GM18868 (cell line): Measurements from ENCODE around the gene PSMD6.

ENCODE experiments used
- ATAC-seq: cut with Tn5 transposase; IDR thresholded peaks from one replicate; pipeline ENCODE4 v1.9.1; 2021; ENCODE audit warnings: mild to moderate bottlenecking, moderate library complexity; ENCODE audit not compliant: unreplicated experiment

Gene PSMD6

DNA sequence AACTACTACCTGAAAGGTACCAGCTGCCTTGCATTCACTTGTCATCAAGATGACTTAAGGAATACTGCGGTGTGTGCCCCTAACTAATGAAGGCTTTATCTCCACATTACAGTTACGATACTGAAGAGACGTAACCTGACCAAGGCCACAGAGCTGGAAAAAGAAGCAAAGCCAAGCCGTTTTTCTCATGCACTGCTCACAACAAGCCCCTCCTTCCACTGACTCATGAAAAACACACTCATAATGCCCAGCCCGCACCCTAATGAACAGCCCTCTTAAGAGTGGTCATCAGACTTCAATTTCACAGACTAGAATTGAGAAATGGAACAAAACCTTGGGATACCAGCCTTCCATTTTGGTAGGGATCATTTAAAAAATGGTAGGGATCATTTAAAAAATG, 11.6 kb downstream of the PSMD6 start:
- ATAC-seq: no peak

DNA sequence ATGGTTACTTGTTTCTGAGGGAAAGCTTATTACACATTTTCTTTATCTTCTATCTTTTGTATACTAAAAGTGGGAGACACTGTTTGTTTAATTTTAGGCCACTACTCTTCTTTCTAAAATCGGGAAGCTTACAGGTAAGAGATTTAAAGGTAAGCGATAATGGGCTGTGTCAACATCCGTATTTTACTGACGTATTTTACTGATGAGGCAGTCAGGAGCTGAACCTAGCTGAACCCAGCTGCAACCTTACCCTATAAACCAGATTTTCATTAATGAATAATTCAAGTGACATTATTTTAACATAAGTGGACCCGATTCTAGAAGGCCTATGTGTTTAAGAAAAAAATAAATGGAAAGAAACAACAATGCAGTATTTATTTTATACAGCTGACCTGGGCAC, 13.1 kb downstream of the PSMD6 start:
- no peak for ATAC-seq

DNA sequence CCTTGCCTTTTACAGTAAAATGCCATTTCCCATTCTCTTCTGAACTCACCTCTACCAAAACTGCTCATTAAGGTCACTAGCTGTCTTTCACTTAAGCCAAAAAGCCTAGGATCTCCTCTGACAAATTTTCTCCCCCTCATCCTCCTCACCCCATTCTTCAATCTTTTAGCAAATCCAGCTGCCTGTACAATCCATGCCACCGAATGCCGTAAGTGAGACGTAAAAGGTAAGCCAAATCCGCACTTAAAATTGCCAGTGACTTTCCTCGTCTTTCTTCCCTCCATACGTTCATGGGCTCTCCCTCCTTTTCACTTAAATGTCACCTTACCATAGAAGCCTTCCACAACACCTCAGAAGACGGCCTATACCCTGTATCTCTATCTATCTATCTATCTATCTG, 13.8 kb downstream of the PSMD6 start:
- no peak for ATAC-seq

DNA sequence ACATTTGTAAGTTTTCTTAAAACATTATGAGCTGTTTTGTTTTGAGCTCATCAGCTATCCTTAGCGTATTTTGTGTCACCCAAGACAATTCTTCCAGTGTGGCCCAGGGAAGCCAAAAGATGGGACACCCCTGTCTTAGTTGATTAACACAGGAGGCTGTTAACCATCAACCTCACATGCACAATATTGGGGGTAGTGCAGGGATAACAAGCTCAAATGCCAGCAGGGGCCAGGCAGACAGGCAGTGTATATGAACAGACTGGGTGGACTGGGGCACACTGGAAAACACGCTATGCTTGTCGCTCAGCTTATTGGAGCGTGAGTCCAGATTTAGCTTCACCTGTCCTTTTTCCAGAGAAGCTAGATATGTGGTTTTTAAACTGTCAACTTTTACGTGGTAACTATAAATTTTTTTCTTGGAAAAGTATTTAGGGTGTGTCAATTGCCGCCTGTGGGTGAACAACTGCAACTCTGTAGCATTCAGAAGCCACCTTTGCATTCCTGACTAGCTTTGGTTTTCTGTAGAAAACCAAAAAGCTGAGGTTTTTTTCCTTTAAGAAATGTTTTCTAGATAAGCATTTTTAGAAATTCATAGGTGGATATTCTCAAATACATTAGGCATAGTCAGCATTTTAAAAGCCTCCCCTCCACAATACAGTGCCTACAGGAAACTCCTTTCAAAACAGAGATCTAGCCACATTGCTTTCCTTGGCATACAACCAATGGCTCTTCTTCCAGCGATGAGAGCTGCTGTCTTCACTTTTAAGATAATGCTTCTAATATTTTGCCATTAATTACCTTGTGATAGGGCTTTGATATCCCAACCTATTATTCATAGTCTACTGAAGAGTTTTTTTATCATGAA, 14.6 kb downstream of the PSMD6 start:
- no peak for ATAC-seq

GRCh38 chr3:64008017-64008416, 15.3 kb downstream of the PSMD6 start:
- ATAC-seq: no peak

DNA sequence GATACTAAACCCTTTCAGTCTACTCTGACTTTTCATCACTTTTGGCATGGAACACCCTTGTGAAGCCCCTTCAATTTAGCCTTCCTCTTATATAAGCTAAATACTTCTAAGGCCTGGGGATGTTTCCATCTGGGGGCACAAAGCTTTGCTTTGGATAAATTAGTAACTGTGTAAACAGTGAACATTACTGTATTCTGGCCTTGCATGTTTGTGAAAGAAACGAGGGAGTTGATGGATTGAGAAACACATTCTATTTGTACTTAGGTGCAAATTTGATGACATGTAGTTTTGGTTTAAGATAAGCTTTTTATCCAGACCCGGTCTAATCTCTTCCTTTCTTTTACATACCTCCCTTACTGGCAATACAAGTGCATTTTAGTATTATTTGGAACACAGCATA, 19.7 kb downstream of the PSMD6 start:
- no peak for ATAC-seq

DNA sequence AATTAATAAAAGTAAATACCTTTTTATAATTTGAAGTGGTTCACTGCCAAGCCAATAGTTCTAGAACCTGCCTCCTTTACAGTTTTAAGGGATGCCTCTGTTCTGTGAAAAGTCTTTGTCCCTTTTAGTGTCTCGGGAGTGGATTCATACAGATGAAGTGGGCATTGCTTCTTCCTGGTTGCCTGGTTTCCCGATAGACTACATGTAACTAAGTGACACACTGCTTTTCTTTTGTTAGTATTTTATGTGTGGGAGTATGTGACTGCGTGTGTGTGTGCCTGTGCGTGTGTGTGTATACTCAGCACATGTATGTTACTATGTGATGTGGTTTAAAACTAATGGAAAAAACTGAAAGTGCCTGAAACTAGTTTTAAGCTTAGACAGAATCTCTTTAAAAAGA, 21.1 kb downstream of the PSMD6 start:
- no peak for ATAC-seq

- no peak for ATAC-seq
Measured at GRCh38 chr3:64000453-64001055, 22.7 kb downstream of the PSMD6 start.

GRCh38 chr3:63998852-63999754, 24.2 kb downstream of the PSMD6 start:
- no peak for ATAC-seq

DNA sequence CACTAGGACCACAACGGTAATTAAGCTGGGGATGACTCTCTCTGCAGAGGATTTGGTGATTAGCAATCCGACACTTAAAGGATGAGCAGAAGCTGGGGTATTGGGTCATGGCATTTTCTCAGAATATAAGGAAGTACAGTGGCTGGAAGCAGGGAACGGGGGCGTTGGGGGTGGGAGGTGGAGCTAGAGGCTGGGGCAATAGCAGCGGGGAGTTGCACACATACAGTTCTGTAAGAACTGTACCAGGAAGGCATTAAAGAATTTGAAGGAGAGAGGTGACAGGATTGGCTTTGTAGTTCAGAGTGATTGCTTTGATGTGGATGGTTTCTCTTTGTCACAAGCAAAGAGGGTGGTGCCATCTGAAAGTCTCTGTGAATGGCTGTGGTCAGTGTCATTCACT, 28.2 kb downstream of the PSMD6 start:
- no peak for ATAC-seq

GRCh38 chr3:63993653-63994079, 29.6 kb downstream of the PSMD6 start:
- ATAC-seq: peak; percentile 96

- ATAC-seq: no peak
Measured at GRCh38 chr3:63992516-63993209, 30.6 kb downstream of the PSMD6 start.

DNA sequence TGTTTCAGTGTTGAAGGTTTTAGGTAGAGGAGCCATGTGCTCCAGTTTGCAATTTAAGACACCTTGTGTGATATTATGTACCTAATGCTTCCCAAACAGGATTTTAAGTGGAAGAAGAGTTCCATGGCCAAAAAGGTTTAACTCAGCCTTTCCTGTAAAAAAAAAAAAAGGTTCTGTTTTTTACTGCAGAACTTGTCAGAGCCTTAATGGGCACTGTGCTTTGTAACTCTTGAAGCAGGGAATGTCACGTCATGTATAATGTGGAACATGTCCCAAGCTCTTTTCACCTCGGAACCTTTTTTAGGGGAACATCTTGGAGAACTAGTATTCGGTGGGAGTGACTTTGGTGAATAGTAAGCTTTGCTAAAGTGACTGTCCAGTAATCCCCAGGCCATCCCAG, 31.6 kb downstream of the PSMD6 start:
- no peak for ATAC-seq

DNA sequence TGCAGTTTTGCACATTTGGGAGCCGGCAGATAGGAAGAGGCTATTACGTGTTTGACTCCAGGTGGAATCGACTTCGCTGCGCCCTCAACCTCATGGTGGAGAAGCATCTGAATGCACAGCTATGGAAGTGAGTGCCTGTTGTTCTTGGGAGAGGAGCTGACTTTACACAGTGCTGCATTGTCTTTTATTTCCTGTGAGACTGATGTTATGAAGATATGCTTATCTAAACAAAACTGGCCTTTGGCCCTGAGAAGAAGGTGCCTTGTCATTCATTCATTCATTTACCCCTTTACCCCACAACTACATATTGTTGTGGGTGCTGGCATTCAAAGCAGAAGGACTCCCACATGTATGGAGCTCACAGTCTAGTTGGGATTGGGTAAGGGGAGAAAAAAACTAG, 32.6 kb downstream of the PSMD6 start:
- no peak for ATAC-seq

DNA sequence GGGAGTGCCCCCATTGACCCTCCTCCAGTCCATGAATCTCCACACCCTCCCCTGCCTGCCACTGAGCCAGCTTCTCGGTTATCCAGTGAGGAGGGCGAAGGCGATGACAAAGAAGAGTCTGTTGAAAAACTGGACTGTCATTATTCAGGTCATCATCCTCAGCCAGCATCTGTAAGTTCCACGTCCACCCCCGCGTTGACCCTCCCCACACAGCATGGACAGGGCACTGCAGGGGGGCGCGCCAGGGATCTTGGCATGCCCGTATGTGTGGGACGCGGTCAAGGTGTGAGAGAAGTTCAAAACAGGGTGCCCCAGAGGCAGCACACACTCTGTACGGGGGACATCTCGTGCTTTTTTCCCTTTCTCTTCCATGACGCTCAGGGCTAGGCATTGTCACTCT, 33.1 kb downstream of the PSMD6 start:
- no peak for ATAC-seq

DNA sequence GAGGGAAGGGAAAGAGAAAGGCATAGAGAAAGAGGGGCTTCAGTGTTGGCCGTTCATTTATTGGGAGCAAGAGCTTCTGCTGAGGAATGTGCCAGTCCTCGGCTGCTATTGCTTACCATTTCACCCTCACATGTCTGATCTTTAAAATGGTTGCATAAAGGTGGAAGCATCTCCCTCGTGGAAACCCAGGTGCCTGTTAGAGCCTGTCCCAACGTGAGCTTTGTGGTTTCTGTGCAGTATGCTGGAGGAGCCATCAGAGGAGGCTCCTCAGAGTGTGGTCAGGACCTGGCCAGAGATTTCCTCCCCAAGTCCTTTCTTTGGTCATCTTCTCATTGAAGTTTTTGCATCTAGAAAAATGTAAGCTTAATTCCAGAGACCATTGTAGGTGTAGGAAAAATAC, 34.4 kb downstream of the PSMD6 start:
- ATAC-seq: no peak

- no peak for ATAC-seq
Measured at GRCh38 chr3:63986831-63987230, 36.5 kb downstream of the PSMD6 start.

DNA sequence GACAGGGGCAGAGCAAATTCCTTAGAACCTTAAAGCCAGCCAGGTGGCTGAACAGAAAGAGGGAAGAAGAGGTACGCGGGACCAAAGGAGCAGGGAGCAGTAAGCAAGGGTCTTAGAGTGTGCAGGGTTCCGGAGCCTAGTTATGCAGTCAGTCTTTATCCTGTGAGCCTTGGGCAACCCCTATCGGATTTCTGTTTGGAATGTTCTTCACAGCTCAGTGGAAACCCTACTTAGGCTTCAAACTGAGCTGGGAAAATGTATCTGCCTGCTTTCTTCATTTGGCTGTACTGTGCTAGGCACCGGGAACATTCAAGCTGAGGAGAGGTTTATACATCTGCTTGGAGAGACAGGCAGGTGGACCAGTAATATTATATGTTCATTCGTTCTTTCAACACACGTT, 37.1 kb downstream of the PSMD6 start:
- no peak for ATAC-seq

DNA sequence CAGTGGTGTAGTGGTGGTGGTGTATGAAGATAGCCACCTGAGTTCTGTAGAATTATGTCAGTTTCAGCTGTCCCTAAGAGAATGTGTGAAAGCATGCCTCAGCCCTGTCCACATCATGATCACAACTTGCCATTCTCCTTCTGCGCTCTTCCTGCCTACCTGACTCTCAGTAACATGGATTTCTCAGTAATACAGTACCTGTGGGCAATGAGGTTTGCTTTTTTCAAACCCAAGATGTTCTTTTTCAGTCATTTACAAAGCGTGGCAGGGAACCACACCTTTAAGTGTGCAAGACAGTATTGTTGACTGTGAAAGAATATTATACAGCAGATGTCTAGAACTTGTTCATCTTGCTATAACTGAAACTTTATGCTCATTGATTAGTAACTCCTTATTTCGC, 38.9 kb downstream of the PSMD6 start:
- no peak for ATAC-seq

DNA sequence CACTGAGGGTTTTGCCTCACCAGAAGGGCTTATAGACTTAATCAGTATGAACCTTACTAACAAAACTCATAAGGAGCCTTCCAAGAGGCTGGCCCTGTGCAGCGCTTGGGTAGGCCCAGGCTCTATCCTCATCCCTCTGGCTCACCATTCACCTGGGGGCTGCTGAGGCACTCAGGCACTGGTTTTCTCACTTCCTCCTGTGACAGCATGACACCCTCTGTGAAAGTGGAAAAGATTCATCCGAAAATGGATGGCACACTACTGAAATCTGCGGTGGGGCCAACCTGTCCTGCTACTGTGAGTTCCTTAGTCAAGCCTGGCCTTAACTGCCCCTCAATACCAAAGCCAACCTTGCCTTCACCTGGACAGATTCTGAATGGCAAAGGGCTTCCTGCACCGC, 41.3 kb downstream of the PSMD6 start:
- ATAC-seq: peak; percentile 48
